ENCODE results near the gene BHLHE41. TPM values are rescaled to one million over a fixed set of nuclear protein-coding genes. Genes with fewer than 3 reads are reported as not detected.

BHLHE41 gene
- total and polyA plus RNA-seq, 9 of the 15 experiments (the other 6 are each of a cell fraction or from before 2014, with no cell fraction given), result not detected

DNA sequence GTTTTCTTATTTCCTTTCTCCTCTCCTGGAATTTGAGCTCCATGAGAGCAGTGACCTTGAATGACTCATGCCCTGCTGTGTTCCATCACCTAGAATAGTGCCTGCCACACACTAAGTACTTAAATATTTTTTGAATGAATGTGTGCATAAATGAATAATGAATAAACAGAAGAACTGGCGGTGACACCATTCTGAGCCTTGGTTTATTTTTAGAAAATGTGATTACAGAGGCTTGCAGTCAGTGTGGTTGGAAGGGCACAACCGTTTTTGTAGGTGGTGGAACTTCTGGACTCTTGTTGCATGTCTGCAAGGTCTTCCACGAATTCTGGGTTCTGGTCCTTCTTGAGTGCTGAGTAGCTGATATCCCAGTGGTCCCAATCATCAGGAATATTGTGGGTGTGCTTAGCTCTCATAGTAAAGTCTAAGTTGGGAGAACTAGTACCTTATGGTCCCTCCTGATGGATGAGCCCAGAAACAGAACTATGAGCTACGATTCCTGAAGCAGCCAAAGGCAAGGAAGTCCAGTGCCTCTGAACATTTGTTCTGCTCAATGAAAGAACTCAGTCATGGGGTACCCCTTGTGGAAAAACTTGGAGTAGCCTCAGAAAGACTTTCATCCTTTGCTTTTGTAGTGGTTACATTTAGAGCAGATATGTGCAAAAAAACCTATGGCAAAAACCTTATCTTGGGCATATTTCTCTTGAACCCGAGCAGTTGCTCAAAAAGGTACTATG is 28.8 kb upstream of the BHLHE41 start:
- FAIRE-seq (no peak), DNase-seq (ENCODE audit: extremely low read depth in 1 of 4, low spot score in 3 of 4) (no peak), ATAC-seq (no peak)
- Histone ChIP-seq H3K36me3 (ENCODE audit: control insufficient read depth, insufficient read depth, low read length) (no peaks in the 10 kb centered on the region), H4K20me1 (replicated peaks; ENCODE audit: control insufficient read depth, insufficient read depth, low read length) (no peaks in the 10 kb centered on the region; the same call in 1 of the 2 replicates), H3K4me3 (no peak overlapping the region), H3K27ac (ENCODE audit: extremely low read depth, low read depth, low read length) (no peak overlapping the region), H3K9me1 (ENCODE audit: control insufficient read depth, insufficient read depth, low read length) (no peaks in the 10 kb centered on the region), H3K9ac (ENCODE audit: insufficient read depth in 1 of 2, low read depth in 2 of 2, low read length in 2 of 2) (no peak overlapping the region), H3K9me3 (replicated peaks; ENCODE audit: control insufficient read depth, insufficient read depth, low read depth, low read length) (no peaks in the 10 kb centered on the region), H3K4me1 (replicated peaks in 1 of 2; ENCODE audit: control insufficient read depth in 2 of 2, insufficient read depth in 2 of 2, low read length in 2 of 2) (no peaks in the 10 kb centered on the region; a peak in 1 of 5 replicates), H3K79me2 (ENCODE audit: control insufficient read depth, insufficient read depth, low read length) (no peaks in the 10 kb centered on the region), H2AFZ (ENCODE audit: low read depth, low read length) (no peak overlapping the region), H3K4me2 (ENCODE audit: insufficient read depth, low read length) (no peak overlapping the region), H3K27me3 (ENCODE audit: control insufficient read depth in 2 of 2, insufficient read depth in 2 of 2, low read length in 2 of 2) (peaks cover 0 to 4% of the 10 kb centered on the region in 2 experiments; a peak in 2 of 5 replicates)
- WGBS (ENCODE audit: insufficient coverage, low coverage, missing lambda C conversion rate), result 0% methylated on average over 5 of the region's 5 CpGs
- CTCF ChIA-PET (ENCODE audit: low intra/inter-chr PET ratio), result no interaction called here
- no TSS peak for BruUV-seq (replicated peaks)
- in situ Hi-C loops (cut with MboI), result no loop called here
- intact Hi-C loops (cut with micrococcal nuclease), result no loop called here
- POLR2A ChIA-PET, result no interaction called here
- no peak for TF ChIP-seq ZNF408 (CRISPR knock-in tag; IDR thresholded peaks at IDR 0.05; ENCODE audit: low read depth)
- TF ChIP-seq, protein P1, sequence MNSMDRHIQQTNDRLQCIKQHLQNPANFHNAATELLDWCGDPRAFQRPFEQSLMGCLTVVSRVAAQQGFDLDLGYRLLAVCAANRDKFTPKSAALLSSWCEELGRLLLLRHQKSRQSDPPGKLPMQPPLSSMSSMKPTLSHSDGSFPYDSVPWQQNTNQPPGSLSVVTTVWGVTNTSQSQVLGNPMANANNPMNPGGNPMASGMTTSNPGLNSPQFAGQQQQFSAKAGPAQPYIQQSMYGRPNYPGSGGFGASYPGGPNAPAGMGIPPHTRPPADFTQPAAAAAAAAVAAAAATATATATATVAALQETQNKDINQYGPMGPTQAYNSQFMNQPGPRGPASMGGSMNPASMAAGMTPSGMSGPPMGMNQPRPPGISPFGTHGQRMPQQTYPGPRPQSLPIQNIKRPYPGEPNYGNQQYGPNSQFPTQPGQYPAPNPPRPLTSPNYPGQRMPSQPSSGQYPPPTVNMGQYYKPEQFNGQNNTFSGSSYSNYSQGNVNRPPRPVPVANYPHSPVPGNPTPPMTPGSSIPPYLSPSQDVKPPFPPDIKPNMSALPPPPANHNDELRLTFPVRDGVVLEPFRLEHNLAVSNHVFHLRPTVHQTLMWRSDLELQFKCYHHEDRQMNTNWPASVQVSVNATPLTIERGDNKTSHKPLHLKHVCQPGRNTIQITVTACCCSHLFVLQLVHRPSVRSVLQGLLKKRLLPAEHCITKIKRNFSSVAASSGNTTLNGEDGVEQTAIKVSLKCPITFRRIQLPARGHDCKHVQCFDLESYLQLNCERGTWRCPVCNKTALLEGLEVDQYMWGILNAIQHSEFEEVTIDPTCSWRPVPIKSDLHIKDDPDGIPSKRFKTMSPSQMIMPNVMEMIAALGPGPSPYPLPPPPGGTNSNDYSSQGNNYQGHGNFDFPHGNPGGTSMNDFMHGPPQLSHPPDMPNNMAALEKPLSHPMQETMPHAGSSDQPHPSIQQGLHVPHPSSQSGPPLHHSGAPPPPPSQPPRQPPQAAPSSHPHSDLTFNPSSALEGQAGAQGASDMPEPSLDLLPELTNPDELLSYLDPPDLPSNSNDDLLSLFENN (IDR thresholded peaks at IDR 0.05; ENCODE audit: low read depth in 2 of 2, low read length in 2 of 2), result no peak
- TF ChIP-seq, protein P2, sequence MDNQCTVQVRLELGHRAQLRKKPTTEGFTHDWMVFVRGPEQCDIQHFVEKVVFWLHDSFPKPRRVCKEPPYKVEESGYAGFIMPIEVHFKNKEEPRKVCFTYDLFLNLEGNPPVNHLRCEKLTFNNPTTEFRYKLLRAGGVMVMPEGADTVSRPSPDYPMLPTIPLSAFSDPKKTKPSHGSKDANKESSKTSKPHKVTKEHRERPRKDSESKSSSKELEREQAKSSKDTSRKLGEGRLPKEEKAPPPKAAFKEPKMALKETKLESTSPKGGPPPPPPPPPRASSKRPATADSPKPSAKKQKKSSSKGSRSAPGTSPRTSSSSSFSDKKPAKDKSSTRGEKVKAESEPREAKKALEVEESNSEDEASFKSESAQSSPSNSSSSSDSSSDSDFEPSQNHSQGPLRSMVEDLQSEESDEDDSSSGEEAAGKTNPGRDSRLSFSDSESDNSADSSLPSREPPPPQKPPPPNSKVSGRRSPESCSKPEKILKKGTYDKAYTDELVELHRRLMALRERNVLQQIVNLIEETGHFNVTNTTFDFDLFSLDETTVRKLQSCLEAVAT (IDR thresholded peaks at IDR 0.05), result no peak
- TF ChIP-seq PHB (CRISPR knock-in tag; IDR thresholded peaks at IDR 0.05), result no peak
- TF ChIP-seq ZNF282 (CRISPR knock-in tag; IDR thresholded peaks at IDR 0.05), result no peak
- no peak for TF ChIP-seq BCOR (IDR thresholded peaks at IDR 0.05)
- TF ChIP-seq SNIP1 (IDR thresholded peaks at IDR 0.05; ENCODE audit: low read depth), result no peak
- TF ChIP-seq FOSL1 (tag; conservative IDR thresholded peaks at IDR 0.05), result peak; percentile 40; the same call in 1 of the 2 replicates
- TF ChIP-seq, protein P3, sequence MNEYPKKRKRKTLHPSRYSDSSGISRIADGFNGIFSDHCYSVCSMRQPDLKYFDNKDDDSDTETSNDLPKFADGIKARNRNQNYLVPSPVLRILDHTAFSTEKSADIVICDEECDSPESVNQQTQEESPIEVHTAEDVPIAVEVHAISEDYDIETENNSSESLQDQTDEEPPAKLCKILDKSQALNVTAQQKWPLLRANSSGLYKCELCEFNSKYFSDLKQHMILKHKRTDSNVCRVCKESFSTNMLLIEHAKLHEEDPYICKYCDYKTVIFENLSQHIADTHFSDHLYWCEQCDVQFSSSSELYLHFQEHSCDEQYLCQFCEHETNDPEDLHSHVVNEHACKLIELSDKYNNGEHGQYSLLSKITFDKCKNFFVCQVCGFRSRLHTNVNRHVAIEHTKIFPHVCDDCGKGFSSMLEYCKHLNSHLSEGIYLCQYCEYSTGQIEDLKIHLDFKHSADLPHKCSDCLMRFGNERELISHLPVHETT (CRISPR knock-in tag; conservative IDR thresholded peaks at IDR 0.05 in 1 of 2, IDR thresholded peaks at IDR 0.05 in 1 of 2), result no peak
- no peak for TF ChIP-seq DACH1 (IDR thresholded peaks at IDR 0.05; ENCODE audit: partially characterized antibody)
- no peak for TF ChIP-seq CBX3 (IDR thresholded peaks at IDR 0.05; ENCODE audit: borderline replicate concordance in 1 of 2, low read length in 2 of 2)
- no peak for TF ChIP-seq ZNF24 (IDR thresholded peaks at IDR 0.05)
- no peak for TF ChIP-seq BDP1 (IDR thresholded peaks at IDR 0.05; ENCODE audit: insufficient read depth, insufficient read length)
- no peak for TF ChIP-seq GATA2 (CRISPR knock-in tag; IDR thresholded peaks at IDR 0.05)

All from K562 (cell line).